ENCODE measurements around the gene TTC9B.

- TF ChIP-seq CTCF (IDR thresholded peaks at IDR 0.05) (no peak), POLR2A (IDR thresholded peaks at IDR 0.05) (no peak)
Measured at GRCh38 chr19:40256512-40256911, 38.3 kb upstream of the TTC9B start.
